Measurements from ENCODE around the gene TNFRSF4. TPM values are rescaled to one million over a fixed set of nuclear protein-coding genes. Genes with fewer than 3 reads are reported as not detected.

TNFRSF4 gene
- total RNA-seq, 1 donor, result not detected

DNA sequence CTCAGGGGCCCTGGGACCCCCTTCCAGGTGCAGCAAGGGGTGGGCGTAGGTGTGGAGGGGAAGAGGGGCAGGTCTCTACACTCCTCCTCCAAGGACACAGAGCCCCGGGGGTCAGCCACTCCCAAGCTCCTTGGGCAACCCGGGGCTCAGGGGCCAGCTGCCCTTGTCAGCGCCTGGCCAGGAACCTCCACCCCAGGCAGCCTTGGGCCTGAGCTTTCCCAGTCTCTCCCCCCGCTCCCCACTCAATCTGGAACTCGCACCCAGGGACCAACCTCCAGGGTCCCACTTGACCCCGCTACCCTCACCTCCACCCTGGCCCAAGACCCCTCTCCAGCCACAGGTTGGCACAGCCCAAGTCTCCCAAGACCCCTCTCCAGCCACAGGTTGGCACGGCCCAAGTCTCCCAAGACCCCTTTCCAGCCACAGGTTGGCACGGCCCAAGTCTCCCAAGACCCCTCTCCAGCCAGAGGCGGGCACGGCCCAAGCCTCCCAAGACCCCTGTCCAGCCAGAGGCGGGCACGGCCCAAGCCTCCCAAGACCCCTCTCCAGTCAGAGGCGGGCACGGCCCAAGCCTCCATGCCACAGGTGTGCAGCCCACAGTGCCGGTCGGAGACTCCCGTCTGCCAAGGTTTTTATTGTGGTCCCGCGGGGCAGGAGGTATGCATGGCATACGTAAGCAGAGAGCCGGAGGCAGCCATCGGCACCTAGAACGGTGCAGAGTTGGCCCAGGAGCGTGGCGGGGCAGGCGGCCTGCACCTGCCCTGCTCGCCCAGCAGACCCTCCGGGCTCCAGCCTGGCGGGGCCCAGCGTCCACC, 3.0 kb downstream of the TNFRSF4 start:
- no peak for DNase-seq (ENCODE audit: low read depth)
- TF ChIP-seq, protein P1, sequence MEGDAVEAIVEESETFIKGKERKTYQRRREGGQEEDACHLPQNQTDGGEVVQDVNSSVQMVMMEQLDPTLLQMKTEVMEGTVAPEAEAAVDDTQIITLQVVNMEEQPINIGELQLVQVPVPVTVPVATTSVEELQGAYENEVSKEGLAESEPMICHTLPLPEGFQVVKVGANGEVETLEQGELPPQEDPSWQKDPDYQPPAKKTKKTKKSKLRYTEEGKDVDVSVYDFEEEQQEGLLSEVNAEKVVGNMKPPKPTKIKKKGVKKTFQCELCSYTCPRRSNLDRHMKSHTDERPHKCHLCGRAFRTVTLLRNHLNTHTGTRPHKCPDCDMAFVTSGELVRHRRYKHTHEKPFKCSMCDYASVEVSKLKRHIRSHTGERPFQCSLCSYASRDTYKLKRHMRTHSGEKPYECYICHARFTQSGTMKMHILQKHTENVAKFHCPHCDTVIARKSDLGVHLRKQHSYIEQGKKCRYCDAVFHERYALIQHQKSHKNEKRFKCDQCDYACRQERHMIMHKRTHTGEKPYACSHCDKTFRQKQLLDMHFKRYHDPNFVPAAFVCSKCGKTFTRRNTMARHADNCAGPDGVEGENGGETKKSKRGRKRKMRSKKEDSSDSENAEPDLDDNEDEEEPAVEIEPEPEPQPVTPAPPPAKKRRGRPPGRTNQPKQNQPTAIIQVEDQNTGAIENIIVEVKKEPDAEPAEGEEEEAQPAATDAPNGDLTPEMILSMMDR (IDR thresholded peaks at IDR 0.05; ENCODE audit: insufficient read depth, low read length), result no peak
- H3K4me3 ChIP-seq (ENCODE audit: low read depth, low read length), result no peak overlapping the region

DNA sequence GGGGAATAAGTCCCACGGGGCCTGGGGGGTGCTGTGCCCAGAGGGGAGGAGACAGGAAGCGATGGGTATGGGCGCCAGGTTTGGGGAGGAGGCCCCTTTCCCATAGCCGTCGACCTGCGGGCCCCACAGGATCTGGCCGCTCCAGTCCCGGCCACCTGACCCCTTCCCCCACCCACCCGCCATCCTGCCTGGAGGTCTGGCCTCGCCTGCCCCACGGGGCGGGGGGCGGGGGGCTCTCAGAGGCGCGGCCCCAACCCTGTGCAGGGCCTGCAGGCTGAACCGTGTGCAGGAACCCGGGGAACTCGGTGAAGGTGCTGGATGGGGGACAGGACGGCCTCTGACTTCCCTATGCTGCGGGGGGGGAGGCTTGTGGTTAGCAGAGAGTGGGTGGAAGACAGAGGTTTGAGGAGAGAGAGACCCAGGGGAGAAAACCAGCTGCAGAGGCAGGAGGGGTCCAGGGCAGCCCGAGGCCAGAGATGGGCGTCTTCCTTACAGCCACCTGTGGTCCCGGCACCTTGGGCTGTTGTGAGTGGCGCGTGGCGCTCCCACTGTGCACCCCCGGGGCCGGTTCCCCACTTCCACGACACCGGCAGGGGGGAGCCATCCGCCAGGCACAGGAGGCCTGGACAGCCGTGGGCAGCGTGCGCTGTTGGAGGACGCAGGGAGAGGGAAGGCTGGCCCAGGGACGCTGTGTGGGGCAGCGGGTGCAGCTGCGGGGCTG, 5.1 kb downstream of the TNFRSF4 start:
- DNase-seq (ENCODE audit: low read depth), result no peak
- no peak overlapping the region for H3K4me3 ChIP-seq (ENCODE audit: low read depth, low read length)
- TF ChIP-seq, protein P1 (IDR thresholded peaks at IDR 0.05; ENCODE audit: insufficient read depth, low read length), result no peak

DNA sequence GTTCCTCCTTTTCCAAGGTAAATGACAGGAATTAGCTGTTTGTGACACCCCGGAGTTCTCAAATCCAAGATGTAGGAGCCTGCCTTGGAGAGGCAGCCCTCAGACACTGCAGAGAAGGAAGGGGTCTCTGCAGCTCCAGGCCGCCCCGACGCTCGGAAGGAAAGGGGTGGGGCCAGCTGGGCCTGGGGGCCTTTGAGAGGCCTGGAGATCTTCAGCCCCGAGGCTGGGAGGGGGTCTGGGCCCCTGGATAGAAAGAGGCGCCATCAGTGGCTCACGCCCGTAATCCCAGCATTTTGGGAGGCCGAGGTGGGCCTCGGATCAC, 6.4 kb downstream of the TNFRSF4 start:
- DNase-seq (ENCODE audit: low read depth), result no peak
- TF ChIP-seq, protein P1 (IDR thresholded peaks at IDR 0.05; ENCODE audit: insufficient read depth, low read length), result no peak
- no peak overlapping the region for H3K4me3 ChIP-seq (ENCODE audit: low read depth, low read length)

DNA sequence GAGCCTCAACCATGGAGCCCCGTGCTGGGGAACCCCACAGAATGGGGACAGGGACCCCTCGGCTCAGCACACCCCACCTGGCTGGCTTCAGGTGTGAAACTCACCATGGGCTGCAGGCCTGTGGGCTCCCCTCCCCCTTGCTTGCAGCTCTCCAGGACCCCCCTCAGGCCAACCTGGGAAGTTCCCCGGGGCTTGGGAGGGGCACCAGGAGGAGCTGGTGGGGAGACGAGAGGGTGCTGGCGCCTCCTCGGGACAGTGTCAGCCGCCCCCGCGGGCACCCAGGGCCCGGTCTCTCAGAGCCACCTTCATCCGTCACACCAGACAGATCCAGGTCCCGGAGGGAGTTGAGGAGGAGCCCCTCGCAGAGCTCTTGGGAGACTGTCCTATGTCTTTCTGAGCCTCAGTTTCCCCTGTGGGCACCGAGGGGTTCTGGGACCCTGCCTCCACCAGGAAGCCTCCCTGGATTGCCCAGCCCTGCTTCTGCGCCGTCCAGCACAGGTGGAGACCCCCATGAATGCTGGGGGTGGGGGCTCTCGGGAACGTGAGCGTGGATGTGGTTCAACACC, 6.9 kb downstream of the TNFRSF4 start:
- TF ChIP-seq, protein P1 (IDR thresholded peaks at IDR 0.05; ENCODE audit: insufficient read depth, low read length), result no peak
- no peak overlapping the region for H3K4me3 ChIP-seq (ENCODE audit: low read depth, low read length)
- no peak for DNase-seq (ENCODE audit: low read depth)

DNA sequence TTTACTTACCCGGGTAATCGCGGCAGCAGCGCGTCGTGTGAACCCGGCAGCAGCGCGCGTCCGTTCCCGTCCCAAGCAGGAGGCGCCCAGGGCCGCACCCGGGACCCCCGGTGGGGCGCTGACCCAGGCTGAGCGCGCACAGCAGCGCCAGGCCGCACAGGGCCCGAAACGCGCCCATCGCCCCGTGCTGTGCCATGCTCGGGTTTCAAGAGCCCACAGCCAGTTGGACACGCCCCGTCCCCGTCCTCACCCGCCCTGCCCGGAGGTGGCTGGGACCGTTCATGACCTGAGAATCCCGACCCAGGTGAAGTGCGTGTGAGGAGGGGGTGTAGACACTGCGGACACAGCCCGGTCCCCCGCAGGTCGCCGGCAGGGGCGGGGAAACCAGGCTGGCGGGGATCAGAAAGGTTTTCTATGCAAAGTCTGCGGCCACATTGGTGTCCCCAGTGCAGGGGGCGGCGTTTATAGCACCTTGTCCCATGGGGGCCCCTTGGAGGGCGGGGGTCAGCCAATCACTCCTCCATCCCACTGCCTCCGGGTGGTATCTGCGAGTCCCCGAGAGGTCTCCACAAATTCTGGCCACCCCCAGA, 7.5 kb downstream of the TNFRSF4 start, which contains the start of gene TNFRSF18:
TNFRSF18 (minus strand) TSS at position 217 of the 590 bp plus-strand sequence; CDS start at position 196, 21 bp downstream.
- no peak within 1 kb of the TSS for H3K4me3 ChIP-seq (ENCODE audit: low read depth, low read length)
- no peak for DNase-seq (ENCODE audit: low read depth)
- TF ChIP-seq, protein P1 (IDR thresholded peaks at IDR 0.05; ENCODE audit: insufficient read depth, low read length), result no peak

DNA sequence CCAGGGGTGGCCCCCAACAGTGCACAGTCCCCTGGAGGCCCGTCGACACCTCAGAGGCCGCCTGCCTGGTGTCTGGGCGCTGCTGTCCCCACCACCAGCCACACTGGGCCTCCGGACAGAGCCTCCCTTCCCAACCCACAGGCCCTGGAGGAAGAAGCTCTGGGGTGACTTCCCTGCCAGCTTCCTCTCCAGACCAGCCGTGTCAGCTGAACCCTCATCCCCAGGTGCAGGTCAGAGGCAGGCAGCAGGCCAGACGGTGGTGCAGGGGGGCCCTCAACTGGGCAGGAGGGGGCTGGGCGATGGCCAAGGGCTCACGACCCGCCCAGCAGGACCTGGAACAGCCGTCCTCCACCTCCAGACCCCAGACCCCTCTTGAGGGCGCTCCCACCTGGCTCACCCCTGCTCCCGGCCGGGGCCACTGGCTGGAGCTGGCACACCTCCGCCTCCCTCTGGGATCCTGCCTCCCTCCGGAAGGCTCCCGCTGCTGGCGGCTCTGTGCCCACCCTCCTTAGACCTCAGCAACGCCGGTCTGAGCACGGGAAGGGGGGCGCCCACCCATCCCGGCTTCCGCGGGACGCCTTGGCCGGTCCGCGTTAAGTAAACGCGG, 8.1 kb downstream of the TNFRSF4 start:
- TF ChIP-seq, protein P1 (IDR thresholded peaks at IDR 0.05; ENCODE audit: insufficient read depth, low read length), result no peak
- no peak overlapping the region for H3K4me3 ChIP-seq (ENCODE audit: low read depth, low read length)
- no peak for DNase-seq (ENCODE audit: low read depth)
